ENCODE data around the gene GPR89A.
A peak's percentile ranks its signal among the peaks of the same experiment; 100 is the strongest.
"Not testable (repeated sequence)": the region's sequence is repeated elsewhere in the genome, so short reads cannot be mapped to it uniquely, and the experiment has no call there.

The GPR89A gene

DNA sequence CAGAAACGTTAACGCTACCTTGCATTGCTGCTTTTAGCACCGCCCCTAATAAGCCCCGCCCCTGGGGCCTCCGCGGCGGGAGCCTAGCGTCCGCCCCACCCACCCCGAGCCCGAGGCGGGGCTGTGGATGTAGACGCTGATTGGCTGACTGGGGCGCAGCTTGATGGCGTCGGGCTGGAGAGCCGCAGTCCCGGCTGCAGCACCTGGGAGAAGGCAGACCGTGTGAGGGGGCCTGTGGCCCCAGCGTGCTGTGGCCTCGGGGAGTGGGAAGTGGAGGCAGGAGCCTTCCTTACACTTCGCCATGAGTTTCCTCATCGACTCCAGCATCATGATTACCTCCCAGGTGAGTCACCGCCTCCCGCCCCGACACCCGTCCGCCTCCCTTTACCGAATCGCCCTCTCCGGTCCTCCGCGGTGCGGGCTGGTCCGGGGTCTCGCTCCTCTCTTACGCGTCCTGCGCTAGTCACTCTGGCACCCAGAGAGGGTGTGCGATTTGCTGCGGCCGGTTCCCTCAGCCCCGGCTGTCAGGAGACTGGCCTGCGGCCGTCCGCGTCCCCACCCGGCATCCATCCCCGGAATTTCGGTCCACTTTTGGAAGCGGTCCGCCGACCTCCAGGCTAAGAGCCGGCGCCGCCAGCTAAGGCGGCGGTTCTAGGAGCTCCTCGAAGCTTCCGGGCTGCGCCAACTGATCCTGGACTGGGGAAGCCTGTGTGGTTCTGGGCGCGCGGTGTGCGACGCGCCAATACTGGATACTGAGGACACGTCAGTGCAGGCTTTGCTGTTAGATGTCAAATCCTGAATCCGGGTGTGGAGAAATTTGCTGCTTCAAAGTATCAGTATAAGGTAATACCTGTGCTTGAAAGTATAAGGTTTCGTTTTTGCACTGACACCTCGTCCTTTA, at the start of gene GPR89A:
GPR89A (plus strand) TSS at position 156 of the 901 bp plus-strand sequence; CDS start at position 302, 146 bp downstream.
- peak; percentile 97 to 98 for DNase-seq

- not testable (repeated sequence) for DNase-seq
Measured at GRCh38 chr1:145586820-145587219, 21.0 kb upstream of the GPR89A start.

- DNase-seq: peak; percentile 52 to 53
Measured at GRCh38 chr1:145590806-145591205, 17.0 kb upstream of the GPR89A start.

GRCh38 chr1:145592347-145592746, 15.4 kb upstream of the GPR89A start:
- not testable (repeated sequence) for DNase-seq

GRCh38 chr1:145595421-145595820, 12.4 kb upstream of the GPR89A start:
- DNase-seq: not testable (repeated sequence)

- DNase-seq: not testable (repeated sequence)
Measured at GRCh38 chr1:145596236-145596635, 11.6 kb upstream of the GPR89A start.

GRCh38 chr1:145599426-145599825, 8.4 kb upstream of the GPR89A start:
- DNase-seq: not testable (repeated sequence)

GRCh38 chr1:145601593-145601992, 6.2 kb upstream of the GPR89A start:
- DNase-seq: no peak

DNA sequence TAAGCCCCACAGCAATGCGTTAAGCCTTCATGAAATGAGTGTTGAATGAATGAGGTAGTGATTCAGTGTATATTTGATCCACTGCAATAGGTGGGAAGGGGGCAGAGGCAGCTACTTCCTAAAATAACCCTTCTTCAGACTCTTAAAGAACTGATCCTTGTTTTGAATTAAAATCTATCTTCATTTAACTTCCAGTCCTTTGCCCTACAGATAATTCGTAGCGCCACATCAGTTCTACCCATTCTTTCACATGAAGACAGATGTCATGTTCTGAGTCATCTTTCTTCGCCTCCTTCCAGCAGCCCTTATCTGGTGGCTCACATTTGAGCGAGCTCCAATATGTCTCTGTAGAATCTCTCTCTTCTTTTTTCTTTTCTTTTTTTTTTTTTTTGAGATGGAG, 948 bp upstream of the GPR89A start:
- not testable (repeated sequence) for DNase-seq

DNA sequence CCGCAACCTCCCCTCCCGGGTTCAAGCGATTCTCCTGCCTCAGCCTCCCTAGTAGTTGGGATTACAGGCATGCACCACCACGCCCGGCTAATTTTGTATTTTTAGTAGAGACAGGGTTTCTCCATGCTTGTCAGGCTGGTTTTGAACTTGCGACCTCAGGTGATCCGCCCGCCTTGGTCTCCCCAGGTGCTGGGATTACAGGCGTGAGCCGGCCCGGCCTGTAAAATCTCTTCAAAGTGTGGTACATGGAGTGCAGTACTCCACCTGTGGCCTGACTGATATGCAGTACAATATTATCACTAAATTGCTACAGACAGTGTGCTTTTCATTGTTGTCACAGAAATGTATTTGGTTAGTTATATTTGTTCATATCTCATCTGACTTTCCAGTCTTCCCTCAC, 499 bp upstream of the GPR89A start:
- not testable (repeated sequence) for DNase-seq

- not testable (repeated sequence) for DNase-seq
Measured at GRCh38 chr1:145610744-145611143, 3.0 kb downstream of the GPR89A start.

- DNase-seq: not testable (repeated sequence)
Measured at GRCh38 chr1:145620073-145620472, 12.3 kb downstream of the GPR89A start.

- DNase-seq: not testable (repeated sequence)
Measured at GRCh38 chr1:145622177-145622576, 14.4 kb downstream of the GPR89A start.

DNA sequence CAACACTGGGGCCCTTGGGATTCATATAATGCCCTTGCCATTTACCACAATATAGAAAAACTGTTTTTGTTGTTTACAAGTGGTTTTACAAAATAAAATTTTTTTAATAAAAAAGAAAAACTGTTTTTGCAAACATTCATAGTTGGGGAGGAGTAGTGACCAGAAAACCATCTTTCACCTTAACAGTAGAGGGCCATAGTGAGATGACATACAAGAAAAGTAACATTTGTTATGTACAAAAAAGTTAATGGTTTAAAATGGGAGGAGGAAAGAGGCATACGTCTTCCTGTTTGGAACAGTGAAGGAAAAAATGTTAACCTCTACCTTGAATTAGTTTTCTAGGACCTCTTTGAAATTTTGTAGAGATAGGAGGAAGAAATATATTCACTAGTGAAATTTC, 28.4 kb downstream of the GPR89A start:
- DNase-seq: not testable (repeated sequence)

- DNase-seq: not testable (repeated sequence)
Measured at GRCh38 chr1:145641886-145642285, 34.1 kb downstream of the GPR89A start.

GRCh38 chr1:145643990-145644389, 36.2 kb downstream of the GPR89A start:
- DNase-seq: not testable (repeated sequence)

- peak in 1 of 2 donors; percentile 2 for DNase-seq
Measured at GRCh38 chr1:145656245-145656943, 48.6 kb downstream of the GPR89A start.

DNA sequence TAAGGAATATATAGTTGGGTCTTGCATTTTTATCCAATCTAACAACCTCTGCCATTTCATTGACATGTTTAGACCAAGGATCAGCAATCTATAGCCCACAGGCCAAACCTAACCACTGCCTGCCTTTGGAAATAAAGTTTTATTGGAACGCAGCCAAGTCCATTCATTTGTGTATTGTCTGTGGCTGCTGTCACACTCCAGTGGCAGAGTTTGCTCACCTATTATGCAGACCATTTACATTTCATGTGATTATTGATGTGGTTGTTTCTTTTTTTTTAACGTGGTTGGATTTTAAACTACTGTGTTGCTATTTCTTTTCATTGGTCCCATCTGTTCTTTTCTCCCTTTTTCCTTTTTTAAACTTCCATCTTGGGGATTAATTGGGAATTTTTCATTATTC, 54.7 kb downstream of the GPR89A start:
- not testable (repeated sequence) for DNase-seq

DNA sequence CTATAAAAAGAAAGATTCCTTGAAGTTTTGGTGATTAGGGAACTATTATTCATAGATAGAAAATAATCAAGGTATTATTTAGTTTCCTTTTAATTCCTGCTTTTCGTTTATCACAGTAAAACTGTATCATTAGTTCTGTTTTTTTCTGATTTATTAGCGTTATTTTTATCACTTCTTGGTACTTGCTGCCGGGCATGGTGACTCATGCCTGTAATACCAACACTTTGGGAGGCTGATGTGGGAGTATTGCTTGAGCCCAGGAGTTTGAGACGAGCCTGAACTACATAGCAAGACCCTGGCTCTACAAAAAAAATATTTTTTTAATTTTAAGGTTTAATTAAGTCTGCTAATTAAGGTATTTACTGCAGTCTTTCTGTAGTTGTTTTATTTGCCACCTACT, 57.2 kb downstream of the GPR89A start:
- DNase-seq: not testable (repeated sequence)

DNA sequence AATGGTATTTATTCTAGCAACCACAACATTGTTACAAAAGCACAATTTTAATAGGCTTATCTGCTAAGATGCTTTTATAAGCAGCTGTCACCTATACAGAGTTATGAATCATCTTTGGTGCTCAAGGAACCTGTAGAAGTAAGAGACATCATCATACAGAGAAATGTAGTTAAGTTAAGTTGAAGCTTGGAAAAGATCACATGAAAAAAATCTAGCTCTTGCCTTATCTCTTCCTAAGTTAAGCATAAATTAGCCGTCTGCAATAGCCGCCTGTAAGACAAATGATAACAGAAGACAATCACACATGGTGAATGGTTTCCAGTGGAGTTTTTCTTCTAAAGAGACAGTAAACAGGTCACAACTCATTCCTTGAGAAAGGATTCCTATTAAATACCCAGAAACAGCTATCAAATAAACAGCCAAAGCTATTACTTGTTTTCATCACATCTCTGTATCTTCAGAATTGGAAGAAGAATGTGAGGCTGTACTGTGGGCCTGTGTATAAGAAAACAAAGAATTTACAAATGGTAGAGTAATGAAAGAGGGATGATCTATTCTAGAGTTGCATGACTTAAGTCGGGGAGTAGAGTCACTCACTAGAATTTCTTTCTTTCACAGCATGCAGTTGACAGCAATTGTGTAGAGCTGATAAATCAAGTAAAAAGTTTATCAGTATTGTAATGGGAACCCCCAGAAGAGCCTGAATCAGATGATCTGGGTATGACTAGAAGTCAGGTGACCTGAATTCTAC, 63.4 kb downstream of the GPR89A start:
- not testable (repeated sequence) for DNase-seq

DNA sequence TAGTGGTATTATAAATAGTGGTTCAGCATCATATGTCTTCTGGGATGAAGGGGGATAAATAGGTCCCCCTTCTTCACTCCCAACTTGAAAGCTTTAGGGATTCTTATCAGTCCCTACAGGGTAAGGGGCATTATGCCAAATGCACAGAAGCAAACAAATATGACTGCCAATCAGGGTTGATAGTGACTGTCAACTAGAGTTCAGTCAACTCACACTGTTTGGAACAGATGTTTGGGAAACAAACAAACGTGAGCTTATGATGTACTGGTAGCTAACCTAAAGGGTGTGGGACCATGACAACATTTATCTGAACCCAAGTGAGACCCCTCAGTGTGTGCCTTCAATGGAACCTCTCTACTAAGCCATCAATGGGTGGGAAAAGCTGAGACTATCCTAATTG, 65.4 kb downstream of the GPR89A start:
- not testable (repeated sequence) for DNase-seq

- not testable (repeated sequence) for DNase-seq
Measured at GRCh38 chr1:145684858-145685257, 77.1 kb downstream of the GPR89A start.

- DNase-seq: not testable (repeated sequence)
Measured at GRCh38 chr1:145686078-145686477, 78.3 kb downstream of the GPR89A start.

Data from stimulated activated CD4-positive, alpha-beta T cell treated with anti-CD3 and anti-CD28 coated beads, Interleukin-2, amount 100 ng/mL, for 24 hours (primary cell).